Ammon's horn (tissue), 1 donor: ENCODE data around the gene CARMIL1.
A peak's percentile ranks its signal among the peaks of the same experiment; 100 is the strongest.
"Not testable (repeated sequence)": the region's sequence is repeated elsewhere in the genome, so short reads cannot be mapped to it uniquely, and the experiment has no call there.

ENCODE experiments used
- DNase-seq: peaks from one replicate; pipeline ENCODE4 v3.0.0-alpha.2; 2016; ENCODE audit warnings: low spot score

CARMIL1 gene

GRCh38 chr6:25411316-25411950, 132.3 kb downstream of the CARMIL1 start:
- no peak for DNase-seq

GRCh38 chr6:25413207-25413905, 134.2 kb downstream of the CARMIL1 start:
- peak; percentile 12 for DNase-seq

DNA sequence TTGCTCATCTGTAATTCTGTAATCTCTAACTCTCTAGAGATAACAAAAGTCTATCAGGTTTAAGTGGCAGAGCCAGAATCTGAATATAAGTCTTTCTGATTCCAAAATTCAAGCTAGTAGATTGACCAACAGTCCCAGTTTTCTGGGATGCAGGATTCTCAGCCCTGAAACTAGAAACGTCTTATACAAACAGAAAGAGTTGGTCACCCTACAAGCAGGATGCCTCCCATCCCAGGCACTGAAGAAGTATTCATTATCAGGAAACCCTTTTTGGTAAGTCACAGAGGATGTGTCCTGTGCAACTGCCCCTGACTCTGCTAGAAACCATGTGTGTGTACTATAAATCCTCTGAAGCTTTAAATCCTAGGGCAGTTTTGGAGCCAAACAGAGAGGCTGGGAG, 135.0 kb downstream of the CARMIL1 start:
- no peak for DNase-seq

DNA sequence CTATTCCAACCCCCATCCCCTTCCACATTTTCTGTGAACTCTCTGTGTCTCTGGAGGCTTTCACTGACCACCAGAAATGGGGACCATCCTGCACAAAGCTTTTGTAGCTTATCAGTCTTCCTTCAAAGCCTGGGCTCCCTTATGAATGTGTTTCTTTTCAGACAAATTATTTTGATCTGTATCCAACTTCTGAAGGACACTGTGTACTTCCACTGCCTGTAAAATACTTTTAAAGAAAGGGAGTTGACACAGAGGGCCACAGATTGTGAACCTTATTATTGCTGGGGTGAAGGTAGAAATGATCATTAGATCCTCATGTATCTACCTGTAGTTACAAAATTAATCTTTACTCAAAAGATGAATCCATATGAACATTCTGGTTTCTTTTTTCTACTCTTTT, 135.6 kb downstream of the CARMIL1 start:
- DNase-seq, result no peak

DNA sequence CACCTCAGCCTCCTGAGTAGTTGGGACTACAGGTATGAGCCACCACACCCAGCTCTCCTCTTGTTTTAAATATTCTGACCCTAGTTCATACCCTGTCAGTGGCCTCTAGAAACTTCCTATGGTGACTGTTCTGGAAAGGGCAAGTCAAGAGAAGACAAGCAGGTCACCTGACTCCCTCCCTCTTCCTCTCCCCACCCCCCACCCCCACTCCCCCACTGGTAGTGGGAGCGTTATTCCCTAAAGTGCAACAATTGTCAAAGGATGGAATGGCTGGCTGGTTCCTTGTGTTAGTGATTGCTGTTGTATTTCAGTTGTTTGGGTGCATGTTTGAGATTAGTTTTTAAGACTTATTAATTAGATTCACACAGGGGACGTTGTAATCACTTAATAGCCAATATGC, 136.1 kb downstream of the CARMIL1 start:
- DNase-seq, result no peak

DNA sequence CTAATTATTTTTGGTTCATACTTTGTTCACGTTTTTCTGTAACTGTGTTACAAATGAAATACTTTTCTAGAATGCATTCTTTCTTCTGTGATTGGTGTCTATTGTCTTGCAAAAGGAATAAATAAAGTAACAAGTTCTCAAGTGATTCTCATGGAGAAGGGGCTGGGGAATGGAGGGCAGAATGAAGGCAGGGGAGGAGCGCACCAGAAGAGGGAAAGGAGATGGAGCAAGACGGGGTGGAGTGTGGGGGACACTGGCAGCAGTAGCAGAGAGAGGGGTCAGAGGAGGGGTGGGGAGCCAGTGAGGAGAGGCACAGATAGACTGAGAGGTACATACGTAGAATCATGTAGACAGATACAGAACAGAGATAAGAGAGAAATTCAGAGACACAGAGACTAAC, 136.5 kb downstream of the CARMIL1 start:
- DNase-seq, result no peak

DNA sequence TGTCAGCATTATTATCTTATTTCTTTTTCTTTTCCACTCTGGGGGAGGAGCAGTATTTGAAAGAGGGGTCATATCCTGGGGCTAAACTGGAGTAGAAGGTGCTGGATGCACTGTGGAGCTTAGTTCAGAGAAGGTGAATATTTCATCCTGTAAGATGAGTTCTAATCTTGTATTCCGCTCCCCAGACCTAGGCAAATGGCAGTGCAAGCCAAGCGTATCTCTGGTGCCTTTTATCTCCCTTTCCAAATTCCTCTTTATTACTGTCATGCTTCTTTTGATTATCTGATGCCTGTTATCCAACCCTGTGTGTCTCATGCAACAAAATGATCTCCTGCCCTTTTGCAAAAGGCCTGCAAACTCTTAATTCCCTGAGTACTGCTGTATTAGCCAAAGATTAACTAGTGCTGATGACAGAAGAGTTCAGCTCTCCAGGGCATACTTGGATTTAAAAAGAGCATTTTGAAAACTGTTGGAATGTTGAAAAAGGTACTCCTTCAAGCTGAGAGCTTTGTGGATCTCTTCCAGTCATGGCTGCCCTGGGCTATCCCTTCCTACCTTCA, 138.0 kb downstream of the CARMIL1 start:
- DNase-seq, result no peak

DNA sequence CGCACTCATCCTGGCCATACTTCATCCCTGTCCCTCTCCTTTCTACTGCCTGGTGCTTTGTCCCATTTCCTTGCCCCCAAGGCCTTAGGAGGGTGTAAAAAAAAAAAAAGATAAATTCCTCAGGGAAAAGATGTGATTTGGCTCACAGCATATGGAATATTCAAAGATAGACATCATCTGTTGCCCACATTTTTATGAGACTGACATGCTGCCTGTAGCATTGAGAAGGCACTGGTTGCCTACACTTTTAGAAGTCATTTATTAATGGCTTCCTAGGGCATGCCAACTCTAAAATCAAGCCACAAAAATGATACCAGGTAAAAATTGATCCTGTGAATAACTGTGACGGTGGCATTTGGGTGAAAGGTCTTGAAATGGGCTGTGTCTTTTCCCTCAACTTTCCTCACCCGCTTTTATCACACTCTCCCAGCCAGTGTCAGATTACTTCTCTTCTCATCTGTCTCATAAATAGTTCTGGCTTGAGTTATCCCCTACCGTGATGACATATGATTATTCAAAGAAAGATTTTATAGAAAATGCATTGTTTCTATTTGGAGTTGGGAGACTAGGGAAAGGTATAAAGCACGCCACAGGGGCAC, 139.4 kb downstream of the CARMIL1 start:
- DNase-seq, result no peak

- no peak for DNase-seq
Measured at GRCh38 chr6:25419879-25420278, 140.7 kb downstream of the CARMIL1 start.

DNA sequence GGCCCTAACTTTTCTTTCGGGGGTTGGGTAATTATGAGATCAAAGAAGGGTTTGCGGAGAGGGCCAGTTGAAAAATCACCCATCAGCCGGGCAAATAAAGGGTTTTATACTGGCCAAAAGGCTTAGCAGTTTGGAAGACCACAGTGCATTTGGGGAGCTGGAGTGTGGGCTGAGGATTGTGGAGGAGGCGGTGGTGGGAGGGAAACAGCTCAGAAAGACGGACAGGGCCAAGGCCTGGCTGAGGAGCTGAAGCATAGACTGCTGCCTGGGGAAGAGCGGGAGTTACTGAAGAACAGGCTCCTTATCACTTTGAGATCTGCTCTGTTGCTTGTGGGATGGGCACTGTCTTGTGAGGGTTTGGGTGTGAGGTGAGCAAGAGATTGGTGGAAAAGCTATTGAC, 144.2 kb downstream of the CARMIL1 start:
- no peak for DNase-seq

DNA sequence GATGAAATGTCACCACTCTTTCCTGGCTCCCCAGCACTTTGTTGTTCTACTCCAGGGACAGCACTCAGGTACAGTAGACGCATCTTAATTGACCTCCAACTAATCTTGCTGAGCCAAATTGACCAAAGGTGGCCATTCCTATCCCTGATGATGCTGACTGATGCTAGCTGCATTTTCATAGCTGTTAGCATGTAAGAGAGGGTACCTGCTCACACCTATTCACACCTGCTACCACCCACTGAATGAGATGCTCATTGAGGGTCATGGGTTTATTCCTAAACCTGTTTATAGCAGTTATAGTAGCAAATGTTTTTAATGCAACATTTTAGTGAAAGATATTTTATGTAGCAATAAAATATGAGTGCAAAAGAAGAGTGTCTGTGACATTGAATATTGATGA, 145.1 kb downstream of the CARMIL1 start:
- no peak for DNase-seq

DNA sequence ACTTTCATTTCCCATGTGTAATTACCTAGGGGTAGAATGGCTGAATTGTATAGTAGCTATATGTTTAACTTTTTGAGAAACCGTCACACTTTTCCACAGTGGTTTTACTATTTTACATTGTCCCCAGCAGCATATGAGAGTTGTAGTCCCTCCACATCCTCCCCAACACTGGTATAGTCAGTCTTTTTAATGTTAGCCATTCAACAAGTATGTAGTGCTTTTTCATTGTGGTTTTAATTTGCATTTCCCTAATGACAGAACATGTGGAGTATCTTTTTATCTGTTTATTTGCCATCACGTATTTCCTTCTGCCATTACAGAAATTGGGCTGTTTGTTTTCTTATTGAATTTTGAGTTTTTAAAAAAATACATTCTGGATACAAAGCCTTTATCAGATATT, 148.4 kb downstream of the CARMIL1 start:
- DNase-seq, result no peak

GRCh38 chr6:25428758-25429317, 149.7 kb downstream of the CARMIL1 start:
- no peak for DNase-seq

- no peak for DNase-seq
Measured at GRCh38 chr6:25431306-25431974, 152.3 kb downstream of the CARMIL1 start.

- no peak for DNase-seq
Measured at GRCh38 chr6:25431975-25432307, 152.8 kb downstream of the CARMIL1 start.

DNA sequence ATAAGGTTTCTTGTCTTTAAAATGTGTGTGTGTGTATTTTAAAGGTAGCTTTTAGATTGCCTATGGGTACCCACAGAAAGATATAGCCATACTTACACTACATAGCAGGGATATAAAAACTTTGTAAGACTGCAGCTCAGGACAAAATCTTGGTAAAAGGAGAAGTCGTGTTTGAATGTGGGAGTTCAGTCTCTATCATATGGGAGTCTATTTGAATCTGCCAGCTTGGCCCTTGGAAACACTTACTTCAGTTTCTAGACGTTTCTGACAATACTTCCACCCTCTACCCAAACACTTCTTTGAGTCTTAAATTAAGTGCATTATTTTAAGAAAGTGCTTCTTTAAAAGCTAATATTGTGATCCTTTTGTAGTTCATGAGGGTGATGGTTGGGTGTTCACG, 155.7 kb downstream of the CARMIL1 start:
- DNase-seq, result no peak

- DNase-seq, result no peak
Measured at GRCh38 chr6:25435416-25435985, 156.3 kb downstream of the CARMIL1 start.

- DNase-seq, result no peak
Measured at GRCh38 chr6:25436760-25437159, 157.6 kb downstream of the CARMIL1 start.

- DNase-seq, result no peak
Measured at GRCh38 chr6:25439368-25439767, 160.2 kb downstream of the CARMIL1 start.

DNA sequence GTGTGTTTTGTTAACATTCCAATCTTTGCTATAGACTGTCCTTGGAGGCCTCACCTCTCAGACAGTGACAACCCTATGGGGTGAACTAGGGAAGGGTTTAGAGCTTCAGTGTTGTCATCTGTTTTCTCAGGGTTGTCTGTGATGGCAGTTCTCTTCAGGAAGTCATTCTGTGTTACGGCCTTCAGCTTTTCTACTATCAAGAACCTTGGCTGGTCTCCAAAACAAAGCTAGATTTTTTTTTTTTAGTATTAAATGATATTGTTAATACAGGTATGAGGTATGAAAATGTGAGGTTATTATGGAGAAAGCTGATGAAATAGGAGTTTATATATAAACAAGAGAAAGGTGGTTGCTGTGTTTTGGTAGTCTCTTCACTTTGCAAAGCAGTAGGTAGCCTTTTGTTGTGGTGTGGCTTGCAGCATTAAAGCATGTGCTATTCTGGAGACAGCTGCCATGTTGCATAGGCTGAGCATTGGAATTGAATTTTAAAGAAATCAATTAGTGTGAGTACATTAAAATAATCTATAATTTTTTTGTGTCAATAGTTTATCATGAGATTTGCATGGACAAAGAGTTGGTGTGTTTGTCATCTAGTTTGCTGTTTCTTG, 162.6 kb downstream of the CARMIL1 start:
- DNase-seq, result no peak

GRCh38 chr6:25442898-25443297, 163.7 kb downstream of the CARMIL1 start:
- no peak for DNase-seq

- DNase-seq, result not testable (repeated sequence)
Measured at GRCh38 chr6:25444521-25444920, 165.3 kb downstream of the CARMIL1 start.
